ENCODE results near the gene RAE1.

DNA sequence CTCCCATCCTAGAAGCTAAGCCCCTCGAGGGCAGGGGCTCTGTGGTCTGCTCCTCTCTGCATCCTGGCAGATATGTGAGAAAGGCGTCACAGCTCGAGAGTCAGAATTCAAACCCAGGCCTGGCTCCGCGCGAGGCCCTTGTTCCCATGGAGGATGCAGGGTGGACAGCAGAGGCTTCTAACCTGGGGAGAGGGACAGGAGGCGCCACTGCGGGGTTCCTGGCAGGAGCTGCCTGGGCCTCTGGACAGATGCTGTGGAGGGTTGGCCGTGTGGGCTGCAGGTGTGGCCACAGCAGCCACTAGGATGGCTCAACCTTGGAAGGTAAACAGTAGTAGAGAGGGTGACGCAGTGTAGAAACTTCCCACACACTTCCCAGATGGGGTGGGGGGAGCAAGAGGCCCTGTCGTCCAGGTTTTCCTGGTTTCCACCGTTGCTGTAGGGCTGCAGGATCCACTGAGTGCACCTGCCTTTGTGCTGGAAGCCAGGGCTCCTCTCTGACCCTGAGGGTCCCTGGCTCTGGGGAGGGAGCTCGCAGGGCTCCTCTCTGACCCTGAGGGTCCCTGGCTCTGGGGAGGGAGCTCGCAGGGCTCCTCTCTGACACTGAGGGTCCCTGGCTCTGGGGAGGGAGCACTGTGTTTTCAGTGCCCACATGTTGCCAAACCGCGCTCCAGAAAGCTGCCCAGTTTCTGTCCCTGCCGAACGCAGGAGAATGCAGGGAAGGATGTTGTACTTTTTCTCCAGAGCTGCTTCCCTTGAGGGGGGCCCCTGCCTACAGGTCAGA lies 54.4 kb downstream of the RAE1 start:
- TF ChIP-seq, protein P1, sequence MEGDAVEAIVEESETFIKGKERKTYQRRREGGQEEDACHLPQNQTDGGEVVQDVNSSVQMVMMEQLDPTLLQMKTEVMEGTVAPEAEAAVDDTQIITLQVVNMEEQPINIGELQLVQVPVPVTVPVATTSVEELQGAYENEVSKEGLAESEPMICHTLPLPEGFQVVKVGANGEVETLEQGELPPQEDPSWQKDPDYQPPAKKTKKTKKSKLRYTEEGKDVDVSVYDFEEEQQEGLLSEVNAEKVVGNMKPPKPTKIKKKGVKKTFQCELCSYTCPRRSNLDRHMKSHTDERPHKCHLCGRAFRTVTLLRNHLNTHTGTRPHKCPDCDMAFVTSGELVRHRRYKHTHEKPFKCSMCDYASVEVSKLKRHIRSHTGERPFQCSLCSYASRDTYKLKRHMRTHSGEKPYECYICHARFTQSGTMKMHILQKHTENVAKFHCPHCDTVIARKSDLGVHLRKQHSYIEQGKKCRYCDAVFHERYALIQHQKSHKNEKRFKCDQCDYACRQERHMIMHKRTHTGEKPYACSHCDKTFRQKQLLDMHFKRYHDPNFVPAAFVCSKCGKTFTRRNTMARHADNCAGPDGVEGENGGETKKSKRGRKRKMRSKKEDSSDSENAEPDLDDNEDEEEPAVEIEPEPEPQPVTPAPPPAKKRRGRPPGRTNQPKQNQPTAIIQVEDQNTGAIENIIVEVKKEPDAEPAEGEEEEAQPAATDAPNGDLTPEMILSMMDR (conservative IDR thresholded peaks at IDR 0.05; ENCODE audit: low read depth in 2 of 2) = no peak
- no peak for TF ChIP-seq REST (IDR thresholded peaks at IDR 0.05; ENCODE audit: unreplicated experiment)
- TF ChIP-seq ZNF462 (CRISPR knock-in tag; IDR thresholded peaks at IDR 0.05) = no peak
- TF ChIP-seq JUNB (IDR thresholded peaks at IDR 0.05; ENCODE audit: unreplicated experiment) = no peak
- no peak for TF ChIP-seq POLR2AphosphoS5 (IDR thresholded peaks at IDR 0.05; ENCODE audit: low read depth)
- TF ChIP-seq EZH2phosphoT487 (IDR thresholded peaks at IDR 0.05; ENCODE audit: unreplicated experiment) = no peak
- TF ChIP-seq EZH2 (IDR thresholded peaks at IDR 0.05; ENCODE audit: low read depth, unreplicated experiment) = no peak
- no peak for TF ChIP-seq CREB1 (CRISPR knock-in tag; IDR thresholded peaks at IDR 0.05; ENCODE audit: low read depth)
- TF ChIP-seq NANOG (IDR thresholded peaks at IDR 0.05; ENCODE audit: borderline replicate concordance) = no peak
- no peak for TF ChIP-seq ETS1 (IDR thresholded peaks at IDR 0.05)
